PFSK-1 (cell line): ENCODE data around the gene UPF1.

Experiments used
- FOXP2 ChIP-seq: optimal IDR thresholded peaks from 2 replicates; pipeline ENCODE3; 2011; ENCODE audit warnings: borderline replicate concordance, control low read depth, inconsistent platforms; ENCODE audit not compliant: insufficient read depth; ENCODE audit errors: extremely low read length, extremely low read depth
- POLR2AphosphoS5 ChIP-seq: IDR thresholded peaks from 2 replicates; pipeline ENCODE4 v1.6.1; 2012; ENCODE audit warnings: low read depth, mild to moderate bottlenecking, control low read depth, low read length, moderate library complexity
- SIN3A ChIP-seq: IDR thresholded peaks from 2 replicates; pipeline ENCODE4 v1.6.1; 2012; ENCODE audit warnings: mild to moderate bottlenecking, low read length, moderate library complexity, borderline replicate concordance; ENCODE audit not compliant: insufficient read depth
- TAF1 ChIP-seq: IDR thresholded peaks from 2 replicates; pipeline ENCODE4 v1.6.1; 2012; ENCODE audit warnings: low read length, control low read depth, borderline replicate concordance; ENCODE audit not compliant: insufficient read depth
- TF ChIP-seq, protein P1 (sequence below), 2 experiments: IDR thresholded peaks; 2 replicates each; pipeline versions ENCODE4 v1.6.1 to v1.8.0; 2011 to 2012; ENCODE audit warnings: low read depth in 2 of 2, low read length in 2 of 2, control low read depth in 1 of 2, inconsistent platforms in 1 of 2, mild to moderate bottlenecking in 1 of 2, moderate library complexity in 1 of 2; ENCODE audit not compliant: insufficient read depth in 1 of 2

DNA sequence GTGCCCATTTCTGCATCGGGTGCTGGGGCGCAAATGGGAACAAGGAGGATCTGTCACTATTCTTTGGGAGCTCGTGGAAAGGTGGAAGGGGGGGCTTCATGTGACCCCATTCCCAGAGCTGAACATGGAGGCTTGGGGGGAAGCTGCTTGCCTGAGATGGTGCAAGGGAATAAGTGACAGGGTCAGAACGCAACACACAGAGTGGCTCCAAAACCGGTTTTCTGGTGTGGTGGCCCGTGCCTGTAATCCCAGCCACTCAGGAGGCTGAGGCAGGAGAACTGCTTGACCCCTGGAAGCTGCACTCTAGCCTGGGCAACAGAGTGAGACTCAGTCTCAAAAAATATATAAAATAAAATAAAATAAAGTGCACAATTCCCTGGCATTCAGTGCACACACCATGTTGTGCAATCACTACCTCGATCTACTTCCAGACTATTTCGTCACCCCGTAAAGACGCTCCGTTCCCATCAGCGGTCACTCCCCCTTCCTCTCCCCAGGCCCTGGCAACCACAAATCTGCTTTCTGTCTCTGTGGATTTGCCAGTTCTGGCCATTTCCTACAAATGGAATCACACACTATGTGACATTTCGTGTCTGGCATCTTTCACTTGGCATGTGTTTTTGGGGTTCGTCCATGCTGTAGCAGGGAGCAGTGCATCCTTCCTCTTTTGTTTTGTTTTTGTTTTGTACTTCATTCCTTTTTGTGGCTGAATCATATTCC lies 22.4 kb upstream of the UPF1 start:
- TF ChIP-seq POLR2AphosphoS5 (no peak), TAF1 (no peak), SIN3A (no peak), FOXP2 (no peak)
- TF ChIP-seq, protein P1, sequence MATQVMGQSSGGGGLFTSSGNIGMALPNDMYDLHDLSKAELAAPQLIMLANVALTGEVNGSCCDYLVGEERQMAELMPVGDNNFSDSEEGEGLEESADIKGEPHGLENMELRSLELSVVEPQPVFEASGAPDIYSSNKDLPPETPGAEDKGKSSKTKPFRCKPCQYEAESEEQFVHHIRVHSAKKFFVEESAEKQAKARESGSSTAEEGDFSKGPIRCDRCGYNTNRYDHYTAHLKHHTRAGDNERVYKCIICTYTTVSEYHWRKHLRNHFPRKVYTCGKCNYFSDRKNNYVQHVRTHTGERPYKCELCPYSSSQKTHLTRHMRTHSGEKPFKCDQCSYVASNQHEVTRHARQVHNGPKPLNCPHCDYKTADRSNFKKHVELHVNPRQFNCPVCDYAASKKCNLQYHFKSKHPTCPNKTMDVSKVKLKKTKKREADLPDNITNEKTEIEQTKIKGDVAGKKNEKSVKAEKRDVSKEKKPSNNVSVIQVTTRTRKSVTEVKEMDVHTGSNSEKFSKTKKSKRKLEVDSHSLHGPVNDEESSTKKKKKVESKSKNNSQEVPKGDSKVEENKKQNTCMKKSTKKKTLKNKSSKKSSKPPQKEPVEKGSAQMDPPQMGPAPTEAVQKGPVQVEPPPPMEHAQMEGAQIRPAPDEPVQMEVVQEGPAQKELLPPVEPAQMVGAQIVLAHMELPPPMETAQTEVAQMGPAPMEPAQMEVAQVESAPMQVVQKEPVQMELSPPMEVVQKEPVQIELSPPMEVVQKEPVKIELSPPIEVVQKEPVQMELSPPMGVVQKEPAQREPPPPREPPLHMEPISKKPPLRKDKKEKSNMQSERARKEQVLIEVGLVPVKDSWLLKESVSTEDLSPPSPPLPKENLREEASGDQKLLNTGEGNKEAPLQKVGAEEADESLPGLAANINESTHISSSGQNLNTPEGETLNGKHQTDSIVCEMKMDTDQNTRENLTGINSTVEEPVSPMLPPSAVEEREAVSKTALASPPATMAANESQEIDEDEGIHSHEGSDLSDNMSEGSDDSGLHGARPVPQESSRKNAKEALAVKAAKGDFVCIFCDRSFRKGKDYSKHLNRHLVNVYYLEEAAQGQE (IDR thresholded peaks at IDR 0.05; ENCODE audit: insufficient read depth in 1 of 2, low read depth in 2 of 2, low read length in 2 of 2), result no peak
